ENCODE results near the gene SAMD11.

The SAMD11 gene

DNA sequence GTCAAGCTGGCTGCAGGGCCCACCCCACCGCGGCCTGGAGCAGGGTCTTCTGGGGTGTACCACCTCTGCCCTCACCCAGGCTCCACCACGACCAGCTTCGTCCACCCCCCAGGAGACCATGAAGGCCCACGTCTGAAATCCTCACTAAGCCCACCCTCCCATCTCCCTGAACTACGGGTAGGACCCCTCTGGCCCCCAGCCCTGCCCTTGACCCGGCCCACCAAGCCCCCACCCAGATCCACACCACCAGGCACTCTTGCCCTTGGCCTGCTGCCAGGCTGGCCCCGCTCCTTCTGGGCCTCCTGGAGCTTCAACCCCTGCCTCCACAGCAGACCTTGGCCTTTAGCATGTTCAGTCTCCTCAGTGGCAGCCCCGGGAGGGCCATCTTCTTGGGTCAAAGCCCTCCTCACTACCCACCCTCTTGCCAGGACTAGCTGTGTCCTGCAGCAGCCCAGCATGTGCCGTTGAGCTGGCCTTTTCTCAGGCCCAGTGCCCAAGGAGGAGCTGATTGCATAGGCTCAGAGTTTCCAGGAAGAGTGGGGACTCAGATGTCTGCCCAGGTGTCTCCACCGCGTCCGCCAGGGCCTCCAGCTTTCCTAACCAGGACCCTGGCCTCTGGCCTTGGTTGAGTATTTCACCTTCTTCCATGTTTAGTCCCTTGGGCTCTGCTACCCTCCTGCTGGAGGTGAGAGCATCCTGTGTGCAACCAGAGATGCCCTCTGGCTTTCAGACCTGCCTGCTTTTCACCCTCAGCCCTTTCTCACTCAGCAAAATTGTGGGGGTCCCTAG, 17.7 kb upstream of the SAMD11 start:
- DNase-seq = no peak

DNA sequence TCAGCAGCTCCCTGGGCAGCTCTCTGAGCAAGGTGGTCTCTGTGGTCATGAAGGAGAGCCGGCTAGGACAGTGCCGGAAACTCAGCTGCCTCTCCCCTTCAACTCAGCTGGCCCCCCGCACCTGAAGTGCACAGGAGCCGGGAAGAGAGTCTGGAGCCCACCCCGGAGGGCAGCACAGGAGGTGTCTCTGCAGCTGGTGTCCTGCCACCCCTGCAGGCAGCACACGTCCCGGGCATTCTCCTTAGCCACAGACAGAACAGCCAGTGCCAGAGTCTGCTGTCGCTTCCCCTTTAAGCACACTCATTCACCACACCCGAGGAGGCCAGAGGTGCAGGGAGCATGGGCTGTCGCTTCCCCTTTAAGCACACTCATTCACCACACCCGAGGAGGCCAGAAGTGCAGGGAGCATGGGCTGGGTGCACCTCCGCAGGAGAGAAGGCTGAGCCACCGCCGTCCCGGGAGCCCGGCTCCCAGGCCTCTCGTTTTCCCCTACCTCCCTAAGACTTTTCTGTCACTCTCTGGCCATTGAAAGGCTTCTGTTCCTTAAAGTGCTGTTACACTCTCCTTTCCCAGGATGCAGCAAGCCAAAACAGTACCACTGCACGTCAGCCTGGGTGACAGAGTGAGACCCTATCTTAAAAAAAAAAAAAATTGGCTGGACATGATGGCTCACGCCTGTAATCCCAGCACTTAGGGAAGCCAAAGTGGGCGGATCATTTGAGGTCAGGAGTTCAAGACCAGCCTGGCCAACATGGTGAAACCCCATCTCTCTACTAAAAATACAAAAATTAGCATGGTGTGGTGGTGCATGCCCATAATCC, 16.9 kb upstream of the SAMD11 start:
- DNase-seq = no peak

DNA sequence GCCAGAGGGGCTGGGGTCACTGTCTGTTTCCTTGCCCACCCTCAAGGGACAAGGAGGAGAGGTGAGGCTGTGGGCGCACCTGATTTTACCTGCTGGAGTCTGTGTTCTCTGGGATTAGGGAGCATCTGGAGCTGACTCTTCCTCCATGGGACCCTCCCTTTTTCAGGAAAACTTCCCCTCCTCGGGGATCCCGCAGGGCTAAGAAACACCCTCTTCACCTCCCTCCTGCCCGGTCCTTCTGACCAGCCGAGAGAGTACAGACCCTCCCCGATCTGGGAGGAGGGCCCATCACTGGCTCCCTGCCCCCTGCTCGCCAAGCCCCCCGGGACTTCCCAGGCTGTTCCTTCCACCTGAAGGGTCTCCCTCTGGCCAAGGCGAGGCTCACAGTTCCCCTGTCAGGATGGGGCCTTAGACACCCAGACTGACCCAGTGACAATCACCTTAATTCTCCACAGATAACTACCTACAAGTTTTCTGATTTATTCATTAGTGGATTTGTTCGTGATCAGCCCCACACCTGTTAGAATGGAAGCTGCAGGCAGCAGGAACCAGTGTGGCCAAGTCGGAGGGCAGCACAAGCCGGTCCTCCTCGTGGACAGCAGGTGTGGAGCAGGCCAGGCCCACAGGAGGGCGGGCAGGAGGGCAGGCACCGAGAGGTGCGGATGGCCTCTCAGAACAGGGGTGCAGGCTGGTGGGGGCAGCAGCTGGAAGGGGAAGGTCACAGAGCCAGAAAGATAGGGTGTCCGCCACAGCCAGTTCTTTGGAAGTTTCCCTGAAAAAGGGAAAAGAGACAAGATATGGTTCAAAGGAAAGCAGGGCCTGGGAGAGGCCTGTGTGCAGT, 15.9 kb upstream of the SAMD11 start:
- DNase-seq = no peak

DNA sequence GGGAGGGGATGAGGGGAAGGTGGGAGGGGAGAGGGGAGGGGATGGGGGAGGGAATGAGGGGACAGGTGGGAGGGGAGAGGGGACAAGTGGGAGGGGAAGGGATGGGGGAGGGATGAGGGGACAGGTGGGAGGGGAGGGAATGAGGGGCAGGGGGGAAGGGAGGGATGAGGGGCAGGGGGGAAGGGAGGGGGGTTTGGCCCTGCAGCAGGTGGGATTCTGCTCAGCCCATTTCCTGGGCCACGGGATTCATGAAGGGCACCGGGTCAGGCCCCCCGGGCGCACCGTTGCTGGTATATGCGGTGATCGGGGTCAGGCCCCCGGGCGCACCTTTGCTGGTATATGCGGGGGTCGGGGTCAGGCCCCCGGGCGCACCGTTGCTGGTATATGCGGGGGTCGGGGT, 15.1 kb upstream of the SAMD11 start:
- DNase-seq = no peak

DNA sequence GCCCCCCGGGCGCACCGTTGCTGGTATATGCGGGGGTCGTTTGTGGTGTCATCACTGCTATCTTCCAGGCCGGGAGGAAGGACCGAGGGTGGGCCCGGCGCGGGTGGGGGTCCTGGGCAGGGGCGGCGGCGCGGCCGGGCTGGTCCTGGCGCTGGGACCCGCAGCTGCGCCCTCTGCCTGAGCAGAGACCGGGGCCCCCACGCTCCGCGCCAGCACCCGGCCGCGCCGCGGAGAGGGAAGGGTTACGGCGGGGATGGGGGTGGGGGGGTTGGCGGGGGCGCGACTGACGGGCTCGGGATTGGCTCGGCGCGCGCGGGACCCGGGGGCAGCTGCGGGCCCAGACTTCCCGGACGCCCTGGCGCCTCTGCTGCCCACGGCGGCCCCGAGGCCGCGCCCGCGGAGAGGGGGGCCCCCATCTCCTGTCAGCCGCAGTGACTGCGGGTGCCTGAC, 13.8 kb upstream of the SAMD11 start:
- DNase-seq = peak; percentile 40

DNA sequence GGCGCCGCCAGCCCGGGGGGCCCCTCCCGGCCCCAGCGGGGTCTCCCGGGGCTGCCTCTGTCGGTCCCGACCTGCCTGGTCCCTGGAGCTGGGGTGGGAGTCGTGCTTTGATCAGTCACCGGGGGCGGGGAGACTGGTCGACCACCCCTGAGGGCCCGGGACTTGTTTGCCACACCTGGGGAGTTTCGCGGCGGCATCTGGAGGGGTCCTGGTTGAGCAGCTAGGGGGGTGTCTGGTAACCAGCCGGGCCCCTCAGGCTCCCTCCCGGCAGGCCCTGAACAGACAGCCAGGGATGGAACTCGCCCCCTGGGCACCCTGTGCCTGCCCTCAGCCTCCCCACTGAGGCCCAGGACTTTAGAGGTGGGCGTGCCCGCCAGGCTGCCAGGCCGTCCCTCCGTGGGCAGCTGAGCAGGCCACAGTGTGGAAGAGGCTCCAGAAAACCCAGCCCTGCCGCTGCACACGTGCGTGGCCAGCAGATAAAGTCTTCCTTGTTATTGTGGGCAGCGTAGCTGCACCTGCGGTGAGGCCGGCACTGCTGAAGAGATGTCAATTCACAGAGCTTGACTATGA, 13.3 kb upstream of the SAMD11 start:
- no peak for DNase-seq

DNA sequence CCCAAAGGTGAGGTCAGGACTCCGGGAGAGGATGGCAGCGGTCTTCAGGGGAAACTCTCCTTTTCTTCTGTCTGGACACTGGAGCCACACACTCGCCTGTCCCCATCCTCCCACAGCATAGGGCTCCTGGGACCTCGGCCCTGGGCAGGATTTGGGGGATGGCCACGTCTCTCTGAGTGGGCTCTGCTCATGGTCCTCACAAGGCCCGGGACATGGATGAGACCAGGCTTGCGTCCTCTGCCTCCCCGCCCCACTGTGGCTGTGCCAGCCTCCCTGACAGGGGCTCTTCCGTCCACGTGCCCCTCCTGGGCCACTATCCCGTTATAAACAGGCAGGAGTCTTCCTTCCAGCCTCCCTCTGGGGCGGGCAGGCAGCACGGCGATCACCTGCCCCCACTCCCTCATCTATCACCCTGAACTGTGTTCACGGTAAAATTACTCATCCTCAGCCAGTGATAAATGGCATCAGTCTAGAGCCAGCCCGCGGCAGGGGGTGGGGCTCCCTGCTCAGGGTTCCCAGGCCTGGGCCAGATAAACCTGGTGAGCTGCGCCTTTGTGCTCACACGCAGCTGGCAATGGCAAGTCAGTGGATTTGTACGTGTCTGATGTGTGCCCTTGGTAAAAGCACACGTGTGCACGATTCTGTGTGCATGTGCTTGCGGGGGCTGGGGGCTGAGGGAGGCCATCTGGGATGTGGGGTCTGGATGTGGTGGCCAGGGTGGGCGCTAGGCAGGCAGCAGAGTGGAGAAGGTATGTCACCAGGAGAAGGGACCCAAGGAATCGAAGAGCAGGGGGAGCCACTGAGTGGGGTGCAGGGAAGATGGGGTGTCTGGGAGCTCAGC, 12.6 kb upstream of the SAMD11 start:
- DNase-seq = peak; percentile 68

DNA sequence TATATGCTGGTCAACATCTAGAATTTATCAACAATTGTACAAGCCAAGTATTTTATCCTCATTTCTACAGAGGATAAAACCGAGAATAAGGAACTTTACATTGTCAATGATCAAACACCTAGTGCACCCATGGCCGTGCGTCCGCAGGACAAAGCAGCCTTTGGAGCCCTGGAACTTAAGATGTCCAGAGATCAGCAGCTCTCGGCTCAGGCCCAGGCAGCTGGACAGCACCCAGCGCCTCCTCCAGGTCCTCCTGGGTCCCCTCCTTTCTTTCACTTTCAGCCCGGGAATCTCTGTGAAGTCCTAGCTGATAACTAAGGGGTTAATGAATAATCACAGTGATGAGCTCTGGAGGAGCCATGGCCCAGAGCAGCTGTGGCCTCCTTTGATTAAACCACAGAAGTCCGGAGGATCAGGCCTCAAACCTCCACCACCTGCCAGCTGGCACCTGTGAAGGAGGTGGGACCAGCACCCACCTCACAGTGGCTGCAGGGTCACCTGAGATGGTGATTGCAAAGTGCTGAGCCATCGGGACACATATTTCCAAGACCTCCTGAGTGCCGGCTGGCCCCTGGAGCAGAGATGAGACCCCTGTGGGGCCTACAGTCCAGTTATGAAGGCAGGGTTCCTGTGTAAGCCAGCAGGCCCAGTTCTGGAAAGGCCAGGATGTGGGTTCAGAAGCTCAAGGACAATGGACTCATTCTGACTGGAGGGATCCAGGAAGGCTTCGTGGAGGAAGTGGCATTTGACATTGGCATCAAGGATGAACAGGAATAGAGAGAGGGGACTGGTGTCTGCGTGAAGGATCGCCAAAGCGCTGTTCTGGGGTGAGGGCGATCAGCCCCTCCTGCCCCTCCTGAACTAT, 11.6 kb upstream of the SAMD11 start:
- peak; percentile 32 for DNase-seq

DNA sequence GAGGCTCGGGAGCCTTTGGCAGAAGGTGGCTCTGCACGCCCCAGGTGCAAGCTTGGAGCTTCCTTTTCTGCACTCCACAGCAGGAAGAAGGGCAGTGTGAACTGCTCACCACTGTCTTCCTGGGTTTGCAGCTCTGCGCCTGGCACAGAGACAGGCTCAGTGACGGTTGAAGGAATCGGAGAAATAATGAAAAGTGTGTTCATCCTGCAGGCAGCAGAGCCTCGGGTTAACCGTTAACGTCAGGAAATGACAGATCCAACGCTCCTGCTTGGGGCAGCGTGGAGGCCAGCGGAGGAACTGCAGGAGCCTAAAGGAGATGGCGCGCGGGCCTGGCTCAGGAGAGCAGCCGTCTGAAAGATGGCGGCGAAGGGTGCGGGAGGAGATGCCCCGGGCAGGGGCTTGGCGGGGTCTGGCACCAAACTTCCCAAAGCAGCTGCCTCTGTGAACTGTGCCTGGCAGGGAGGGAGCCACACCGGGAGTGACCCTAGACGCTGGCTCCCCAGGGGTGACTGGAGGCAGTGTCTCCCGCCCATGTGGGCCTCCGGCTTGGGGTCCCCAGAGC, 10.9 kb upstream of the SAMD11 start:
- DNase-seq = no peak

DNA sequence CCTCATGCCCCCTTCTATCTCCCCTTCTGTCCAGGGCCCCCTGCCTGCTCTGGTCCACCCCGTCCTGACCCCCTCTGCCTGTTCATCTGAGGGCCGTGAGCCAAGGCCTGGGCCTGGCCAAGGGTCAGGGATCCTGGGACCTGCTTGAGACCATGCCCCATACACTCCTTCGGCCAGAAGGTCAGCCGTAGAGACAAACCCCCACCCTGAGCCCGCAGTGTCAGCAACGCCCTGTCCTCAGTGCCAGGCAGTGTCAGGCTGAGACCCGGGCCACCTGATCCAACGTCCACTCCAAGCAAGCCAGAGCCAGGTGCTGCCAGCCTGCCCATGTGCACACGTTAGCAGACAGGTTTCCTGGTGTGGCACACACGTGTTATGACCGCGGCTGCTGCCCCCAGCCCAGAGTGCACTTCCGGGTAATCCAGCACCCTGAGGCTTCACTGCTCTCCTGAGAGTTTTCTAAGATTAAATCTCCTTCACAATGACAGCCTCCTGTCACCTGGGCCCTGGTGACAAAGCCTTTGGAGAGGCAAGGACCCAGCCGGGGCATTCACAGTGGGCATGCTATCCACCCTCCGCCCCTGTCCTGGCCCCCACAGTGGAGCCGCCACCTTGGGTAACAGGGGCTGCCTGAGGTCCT, 10.1 kb upstream of the SAMD11 start:
- DNase-seq = no peak

DNA sequence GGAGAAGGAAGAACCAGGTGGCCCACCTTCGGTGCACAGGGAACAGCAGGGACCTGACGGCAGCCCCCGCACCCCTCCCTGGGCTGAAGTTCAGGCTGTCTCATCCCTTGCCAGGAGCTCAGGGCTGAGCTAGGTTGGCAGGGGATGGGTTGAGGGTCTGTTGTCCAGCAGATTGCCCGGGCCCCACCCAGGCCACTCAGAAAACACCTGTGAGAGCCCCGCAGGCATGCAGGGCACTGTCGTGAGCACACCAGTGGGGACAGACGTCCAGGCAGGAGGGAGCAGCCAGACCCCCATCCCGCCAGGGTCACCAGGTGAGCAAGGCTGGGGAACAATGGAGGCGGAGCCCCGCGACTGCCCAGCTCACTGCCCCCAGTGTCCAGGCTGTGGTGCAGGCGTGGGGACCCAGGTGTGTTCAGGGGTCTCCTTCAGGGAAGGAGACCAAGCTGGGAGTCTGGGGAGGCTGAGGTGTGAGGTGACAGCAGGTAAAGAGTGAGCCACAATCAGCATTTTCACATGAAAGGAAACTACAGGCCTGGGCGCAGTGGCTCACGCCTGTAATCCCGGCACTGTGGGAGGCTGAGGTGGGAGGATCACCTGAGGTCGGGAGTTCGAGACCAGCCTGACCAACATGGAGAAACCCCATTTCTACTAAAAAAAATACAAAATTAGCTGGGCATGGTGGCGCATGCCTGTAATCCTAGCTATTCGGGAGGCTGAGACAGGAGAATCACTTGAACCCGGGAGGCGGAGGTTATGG, 9.4 kb upstream of the SAMD11 start:
- no peak for DNase-seq

DNA sequence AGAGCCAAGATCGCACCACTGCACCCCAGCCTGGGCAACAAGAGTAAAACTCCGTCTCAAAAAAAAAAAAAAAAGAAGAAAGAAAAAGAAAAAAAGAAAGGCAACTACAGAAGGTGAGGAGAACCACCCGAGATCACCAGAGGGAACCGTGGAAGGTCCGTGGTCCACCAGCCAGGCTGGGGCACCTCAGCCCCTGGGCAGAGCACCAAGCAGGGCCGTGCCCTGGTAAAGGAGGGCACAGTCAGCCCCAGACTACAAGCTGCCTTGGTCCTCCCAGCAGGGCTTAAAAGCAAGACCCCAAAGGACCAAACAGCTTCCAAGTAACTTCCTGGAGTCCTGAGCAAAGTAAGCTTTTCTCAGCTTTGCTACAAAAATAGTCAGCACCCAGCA, 8.8 kb upstream of the SAMD11 start:
- no peak for DNase-seq

DNA sequence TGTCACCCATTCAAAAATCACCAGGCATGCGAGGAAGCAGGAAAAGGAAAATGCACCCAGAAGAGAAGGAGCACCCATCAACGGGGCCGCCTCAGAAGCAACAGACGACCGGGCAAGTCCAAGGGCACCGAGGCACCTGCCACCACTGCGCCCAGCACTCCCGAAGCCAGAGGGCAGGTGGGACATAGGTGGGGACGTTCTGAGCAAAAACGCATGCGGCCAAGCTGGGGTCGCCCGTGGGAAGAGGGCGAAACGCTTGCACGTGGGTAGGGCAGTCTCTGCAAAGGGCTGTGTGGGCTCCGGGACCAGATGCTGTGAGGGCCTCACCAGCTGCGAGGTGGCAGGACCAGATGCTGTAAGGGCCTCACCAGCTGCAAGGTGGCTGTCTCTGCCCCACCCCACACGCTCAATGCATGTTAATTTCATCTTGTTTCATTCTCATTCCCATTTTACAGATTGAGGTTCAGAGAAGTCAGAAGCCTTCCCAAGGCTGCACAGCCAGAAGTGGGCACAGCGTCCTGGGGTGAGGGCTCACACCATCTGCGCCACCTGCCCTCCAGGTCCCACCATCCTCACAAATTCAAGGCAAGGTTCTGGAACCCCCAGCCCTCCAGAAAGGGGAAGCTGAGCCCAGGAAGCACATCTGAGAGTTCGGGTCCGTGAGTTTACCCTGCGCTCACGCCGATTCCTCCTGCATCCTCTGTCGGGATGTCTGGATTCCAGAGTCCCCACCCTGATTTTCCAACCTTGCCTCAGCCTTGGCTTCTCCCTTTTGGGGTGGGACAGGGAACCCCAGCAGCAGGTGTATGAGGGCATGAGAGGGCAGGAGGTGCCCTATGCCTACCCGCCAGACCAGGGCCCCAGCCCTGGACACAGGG, 8.2 kb upstream of the SAMD11 start:
- no peak for DNase-seq

DNA sequence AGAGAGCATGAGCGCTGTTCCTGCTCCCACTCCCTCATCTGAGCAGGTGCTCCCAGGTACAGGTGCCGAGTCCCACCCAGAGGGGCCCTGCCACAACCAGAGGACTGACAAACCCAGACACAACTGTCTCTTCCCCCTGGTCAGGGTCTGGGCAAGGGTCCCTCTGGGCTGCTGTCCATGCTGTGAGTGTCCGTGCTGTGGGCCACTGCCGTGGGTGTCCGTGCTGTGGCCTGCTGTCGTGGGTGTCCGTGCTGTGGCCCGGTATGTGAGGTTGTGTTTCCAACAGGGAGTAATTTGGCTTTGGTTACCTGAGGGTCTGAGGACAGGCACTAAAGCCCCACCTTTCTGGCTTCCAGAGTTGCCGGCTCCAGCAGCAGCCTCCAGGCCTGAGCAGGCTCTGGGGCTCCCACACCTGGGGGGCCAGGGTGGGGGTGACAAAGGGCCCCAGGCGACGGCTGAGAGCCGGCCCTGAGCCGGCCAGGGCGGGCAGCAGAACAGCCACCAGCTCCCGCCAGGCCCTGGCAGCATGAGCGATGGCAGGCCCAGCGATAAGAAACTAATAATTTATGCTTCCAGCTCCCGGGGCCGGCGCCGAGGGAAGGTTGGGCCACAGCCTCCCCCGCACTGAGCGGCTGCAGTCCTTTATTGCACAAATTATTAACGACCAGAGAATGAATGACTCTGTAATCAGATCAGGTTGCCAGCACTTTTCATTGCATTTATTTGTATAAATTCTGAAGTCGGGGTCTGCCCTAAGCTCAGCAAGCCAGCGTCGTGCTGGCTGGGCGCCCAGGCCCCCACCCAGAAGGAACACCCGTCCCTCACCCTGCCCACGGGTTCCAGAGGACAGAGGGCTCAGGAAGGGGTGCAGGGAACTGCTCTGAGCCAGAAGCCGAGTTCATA, 7.3 kb upstream of the SAMD11 start:
- DNase-seq = peak; percentile 65

DNA sequence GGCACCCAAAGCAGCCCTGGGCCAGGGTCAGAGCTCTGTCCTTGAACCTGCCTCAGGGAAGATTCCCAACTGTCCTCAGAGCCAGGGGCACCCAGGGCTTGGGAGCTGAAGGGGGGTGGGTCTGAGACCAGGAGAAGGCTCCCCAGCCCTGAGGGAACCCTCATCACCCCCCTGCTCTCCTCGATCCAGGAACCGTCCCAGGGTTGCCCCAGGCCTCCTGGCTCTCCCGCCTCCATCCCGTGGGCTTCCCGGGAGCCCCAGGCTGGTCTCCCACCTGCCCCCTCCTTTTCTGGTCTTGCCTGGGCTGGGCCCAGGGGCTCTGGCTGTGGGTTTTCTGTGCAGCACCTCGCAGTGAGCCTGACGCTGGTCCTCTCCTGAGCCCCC, 6.7 kb upstream of the SAMD11 start:
- no peak for DNase-seq

DNA sequence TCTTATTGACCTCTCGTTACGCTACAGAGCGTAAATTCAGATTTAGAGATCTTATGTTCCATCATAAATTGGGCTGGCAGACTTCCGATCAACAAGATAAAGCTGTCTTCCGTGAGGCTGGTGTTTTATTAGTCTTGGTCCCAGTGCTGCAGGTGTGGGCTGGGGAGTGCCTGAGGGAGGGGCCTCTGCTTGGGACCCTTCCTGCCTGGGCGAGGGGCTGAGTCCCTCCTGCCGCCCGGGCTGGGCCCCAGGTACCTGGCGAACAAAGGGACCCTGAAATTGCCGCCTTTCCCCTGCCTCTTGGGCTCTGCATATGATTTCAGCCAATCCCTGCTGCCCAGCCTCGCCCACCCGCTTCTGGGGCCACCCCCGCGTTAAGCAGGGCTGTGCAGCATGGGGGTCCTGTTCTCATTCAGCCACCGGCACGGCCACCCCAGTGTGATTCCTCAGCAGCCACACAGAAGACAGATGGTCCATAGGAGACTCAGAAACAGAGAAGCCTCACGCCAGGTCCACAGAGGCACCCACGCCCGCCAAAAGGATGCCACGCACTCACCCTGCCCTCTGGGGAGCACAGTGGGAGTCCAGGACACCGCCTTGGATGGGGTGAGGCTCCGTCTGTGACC, 6.1 kb upstream of the SAMD11 start:
- peak; percentile 17 for DNase-seq

DNA sequence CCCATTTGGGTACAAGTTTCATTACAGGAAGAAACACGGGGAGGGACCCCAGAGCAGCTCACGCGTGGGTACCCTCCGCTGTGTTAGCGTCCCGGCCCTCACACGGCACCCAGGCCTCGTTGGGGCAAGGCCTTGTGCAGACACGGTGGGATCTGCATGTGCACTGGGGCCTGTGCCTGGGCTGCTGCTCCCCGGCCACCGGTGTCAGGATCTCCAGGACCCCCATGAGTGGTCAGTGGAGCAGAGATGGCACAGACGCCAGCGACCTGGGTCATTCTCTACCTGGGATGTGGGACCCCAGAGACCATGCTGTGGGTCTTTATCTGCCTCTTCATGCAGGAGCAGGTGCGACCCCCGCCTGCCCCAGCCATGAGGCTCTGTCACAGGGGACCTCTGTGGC, 5.4 kb upstream of the SAMD11 start:
- DNase-seq = no peak

Measured in NCI-H69 (cell line).